Right lobe of liver (tissue), 6 donors: Measurements from ENCODE around the gene PEX5. TPM values are rescaled to one million over a fixed set of nuclear protein-coding genes. Genes with fewer than 3 reads are reported as not detected.
"Not testable (repeated sequence)": the region's sequence is repeated elsewhere in the genome, so short reads cannot be mapped to it uniquely, and the experiment has no call there.

ENCODE experiments used
- ATAC-seq, 4 donors: fragments of 200-7000 bp; cut with Tn5 transposase; one replicate each; pipeline ENCODE4 v1.9.1; 2020; ENCODE audit warnings: mild to moderate bottlenecking in 4 of 4, moderate library complexity in 4 of 4
- DNase-seq, 3 donors: peaks; one replicate each; pipeline ENCODE4 v3.0.0-alpha.2; 2020
- H3K27ac ChIP-seq, 3 donors: fragments of 200-600 bp; one replicate each; pipeline ENCODE4 v1.8.0; 2022
- H3K27me3 ChIP-seq, 2 donors: fragments of 200-600 bp; one replicate each; pipeline ENCODE4 v1.8.0; 2022
- H3K36me3 ChIP-seq, 4 donors: fragments of 200-600 bp; sonication (generic) in 1 of 4; one replicate each; pipeline versions ENCODE4 v1.5.1 to v1.8.0; 2017 to 2022; ENCODE audit warnings: control low read depth in 1 of 4
- H3K4me1 ChIP-seq, 4 donors: fragments of 200-600 bp; sonication (generic) in 1 of 4; one replicate each; pipeline versions ENCODE4 v1.5.1 to v1.8.0; 2017 to 2022; ENCODE audit warnings: control low read depth in 1 of 4
- H3K4me3 ChIP-seq, 3 donors: fragments of 200-600 bp; one replicate each; pipeline ENCODE4 v1.8.0; 2022
- H3K9me3 ChIP-seq, 4 donors: fragments of 200-600 bp; sonication (generic) in 1 of 4; one replicate each; pipeline versions ENCODE4 v1.5.1 to v1.8.0; 2017 to 2022; ENCODE audit warnings: control low read depth in 1 of 4
- POLR2A ChIP-seq: fragments of 450-650 bp; IDR thresholded peaks from one replicate; pipeline ENCODE4 v1.6.1; 2017; ENCODE audit warnings: antibody characterized with exemption, mild to moderate bottlenecking
- WGBS: methylation state at CpG from one replicate; pipeline ENCODE4 v1.1.6; 2018; ENCODE audit warnings: low coverage, low lambda C conversion rate; ENCODE audit not compliant: insufficient coverage; ENCODE audit errors: missing lambda C conversion rate; 5-methylcytosine and 5-hydroxymethylcytosine counted together
- intact Hi-C, 2 donors: fragments of 100-400 bp; cut with DNase I; formaldehyde crosslinking; loops; one replicate each; pipeline versions ENCODE4 v1.11.2 to v1.14.1; 2022
- total RNA-seq, 6 experiments: library from RNA; depleted of rRNA in 2 of 6; stranded (reverse); fragments of >200 nt in 2 of 6; fragmentation: NEBNext Ultra II Directional in 3 of 6; extraction: Animal tissue kit (Norgen Biotek cat#: 25700) in 3 of 6; gene quantifications; one replicate each; pipeline versions ENCODE4 v1.1.0 to v1.2.4, GENCODE V29; 2016 to 2023
- TF ChIP-seq, protein P1 (sequence below), 4 donors: fragments of 200-600 bp in 3 of 4; fragments of 450-650 bp in 1 of 4; IDR thresholded peaks; one replicate each; pipeline versions ENCODE4 v1.5.1 to v1.8.0; 2016 to 2022; ENCODE audit warnings: antibody characterized with exemption in 4 of 4, mild to moderate bottlenecking in 2 of 4
- donor health status: DM: no; HTN: yes; CAD: no.
- donor health status: DM: no; HTN: no; CAD: no.
- donor health status: DM: no; HTN: no; CAD: no.
- donor health status: DM: no; HTN: yes; CAD: no.
- donor health status: DM: no; HTN: yes; CAD: no.

The PEX5 gene
- total RNA-seq, 6 experiments from 2014 or later, result 28.7 to 43.9 (median 36.2) TPM

DNA sequence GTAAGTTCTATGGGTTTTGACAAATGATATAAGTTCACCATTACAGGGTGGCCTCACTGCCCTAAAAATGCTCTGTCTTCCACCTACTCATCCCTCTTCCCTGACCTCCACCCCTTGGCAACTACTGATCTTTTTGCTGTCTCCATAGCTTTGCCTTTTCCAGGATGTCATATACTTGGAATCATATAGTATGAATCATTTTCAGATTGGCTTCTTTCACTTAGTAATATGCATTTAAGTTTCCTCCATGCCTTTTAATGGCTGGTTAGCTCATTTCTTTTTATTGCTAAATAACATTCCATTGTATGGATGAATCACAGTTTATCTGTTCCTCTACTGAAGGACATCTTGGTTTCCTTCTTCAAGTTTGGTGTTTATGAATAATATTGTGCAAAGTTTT lies 14.0 kb upstream of the PEX5 start:
- Histone ChIP-seq H3K4me3 (no peak overlapping the region), H3K27me3 (no peaks in the 10 kb centered on the region), H3K36me3 (no peaks in the 10 kb centered on the region), H3K4me1 (no peaks in the 10 kb centered on the region), H3K9me3 (no peaks in the 10 kb centered on the region), H3K27ac (no peak overlapping the region)
- intact Hi-C loops, result no loop called here
- no peak for DNase-seq
- no peak for TF ChIP-seq POLR2A
- TF ChIP-seq, protein P1, sequence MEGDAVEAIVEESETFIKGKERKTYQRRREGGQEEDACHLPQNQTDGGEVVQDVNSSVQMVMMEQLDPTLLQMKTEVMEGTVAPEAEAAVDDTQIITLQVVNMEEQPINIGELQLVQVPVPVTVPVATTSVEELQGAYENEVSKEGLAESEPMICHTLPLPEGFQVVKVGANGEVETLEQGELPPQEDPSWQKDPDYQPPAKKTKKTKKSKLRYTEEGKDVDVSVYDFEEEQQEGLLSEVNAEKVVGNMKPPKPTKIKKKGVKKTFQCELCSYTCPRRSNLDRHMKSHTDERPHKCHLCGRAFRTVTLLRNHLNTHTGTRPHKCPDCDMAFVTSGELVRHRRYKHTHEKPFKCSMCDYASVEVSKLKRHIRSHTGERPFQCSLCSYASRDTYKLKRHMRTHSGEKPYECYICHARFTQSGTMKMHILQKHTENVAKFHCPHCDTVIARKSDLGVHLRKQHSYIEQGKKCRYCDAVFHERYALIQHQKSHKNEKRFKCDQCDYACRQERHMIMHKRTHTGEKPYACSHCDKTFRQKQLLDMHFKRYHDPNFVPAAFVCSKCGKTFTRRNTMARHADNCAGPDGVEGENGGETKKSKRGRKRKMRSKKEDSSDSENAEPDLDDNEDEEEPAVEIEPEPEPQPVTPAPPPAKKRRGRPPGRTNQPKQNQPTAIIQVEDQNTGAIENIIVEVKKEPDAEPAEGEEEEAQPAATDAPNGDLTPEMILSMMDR (IDR thresholded peaks at IDR 0.05), result no peak
- ATAC-seq, result no peak

DNA sequence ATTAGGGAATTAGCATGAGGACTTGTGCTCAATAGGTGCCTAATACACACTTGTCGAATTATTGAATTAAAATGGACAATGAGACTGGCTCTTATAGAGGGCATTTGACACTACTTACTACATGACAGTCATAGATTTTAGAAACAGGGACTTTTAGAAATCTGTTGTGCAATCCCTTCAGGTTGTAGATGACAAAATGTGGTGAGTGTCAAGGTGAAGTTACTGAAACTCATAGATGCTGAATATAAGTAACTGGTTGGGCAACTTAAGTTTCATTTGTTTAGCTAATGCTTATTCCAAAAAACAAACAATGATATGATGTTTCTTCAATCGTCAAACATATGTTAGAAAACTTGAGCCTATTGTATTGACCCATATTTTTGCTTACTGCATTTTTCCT lies 12.9 kb upstream of the PEX5 start:
- H3K27ac ChIP-seq, result no peak overlapping the region
- no peak for TF ChIP-seq POLR2A
- TF ChIP-seq, protein P1 (IDR thresholded peaks at IDR 0.05), result no peak
- H3K36me3 ChIP-seq, result no peaks in the 10 kb centered on the region
- H3K9me3 ChIP-seq, result no peaks in the 10 kb centered on the region
- H3K4me3 ChIP-seq, result no peak overlapping the region
- intact Hi-C loops, result no loop called here
- no peaks in the 10 kb centered on the region for H3K27me3 ChIP-seq
- ATAC-seq, result no peak
- WGBS, result 47% methylated on average over 2 of the region's 2 CpGs
- no peak for DNase-seq
- no peaks in the 10 kb centered on the region for H3K4me1 ChIP-seq

DNA sequence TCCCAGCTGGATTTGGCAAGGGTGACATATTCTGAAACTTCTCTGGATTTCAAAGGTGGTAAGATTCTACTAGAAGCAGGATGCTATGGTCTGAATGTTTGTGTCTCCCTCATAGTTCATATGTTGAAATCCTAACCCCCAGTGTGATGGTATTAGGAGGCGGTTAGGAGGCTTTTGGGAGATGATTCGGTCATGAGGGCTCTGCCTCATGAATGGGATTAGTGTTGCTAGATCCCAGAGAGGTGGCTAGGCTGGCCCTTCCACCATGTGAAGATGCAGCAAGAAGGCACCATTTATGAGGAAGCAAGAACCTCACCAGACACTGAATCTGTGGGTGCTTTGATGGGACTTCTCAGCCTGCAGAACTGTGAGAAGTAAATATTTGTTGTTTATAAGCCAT lies 11.0 kb upstream of the PEX5 start:
- no peak overlapping the region for H3K4me3 ChIP-seq
- ATAC-seq (no peak), DNase-seq (no peak)
- intact Hi-C loops, result no loop called here
- H3K27me3 ChIP-seq, result no peaks in the 10 kb centered on the region
- no peak overlapping the region for H3K27ac ChIP-seq
- H3K9me3 ChIP-seq, result no peaks in the 10 kb centered on the region
- TF ChIP-seq, protein P1 (IDR thresholded peaks at IDR 0.05), result no peak
- WGBS, result 100% methylated on average over 1 of the region's 2 CpGs
- no peaks in the 10 kb centered on the region for H3K4me1 ChIP-seq
- no peaks in the 10 kb centered on the region for H3K36me3 ChIP-seq

- no peaks in the 10 kb centered on the region for H3K4me1 ChIP-seq
- no peaks in the 10 kb centered on the region for H3K27me3 ChIP-seq
- 50% methylated on average over 1 of the region's 1 CpG for WGBS
- H3K9me3 ChIP-seq, result no peaks in the 10 kb centered on the region
- ATAC-seq (no peak), DNase-seq (no peak)
- no peak overlapping the region for H3K27ac ChIP-seq
- intact Hi-C loops, result no loop called here
- H3K4me3 ChIP-seq, result no peak overlapping the region
- no peak for TF ChIP-seq POLR2A
- TF ChIP-seq, protein P1 (IDR thresholded peaks at IDR 0.05), result no peak
- no peaks in the 10 kb centered on the region for H3K36me3 ChIP-seq
Measured at GRCh38 chr12:7180685-7181084, 8.8 kb upstream of the PEX5 start.

DNA sequence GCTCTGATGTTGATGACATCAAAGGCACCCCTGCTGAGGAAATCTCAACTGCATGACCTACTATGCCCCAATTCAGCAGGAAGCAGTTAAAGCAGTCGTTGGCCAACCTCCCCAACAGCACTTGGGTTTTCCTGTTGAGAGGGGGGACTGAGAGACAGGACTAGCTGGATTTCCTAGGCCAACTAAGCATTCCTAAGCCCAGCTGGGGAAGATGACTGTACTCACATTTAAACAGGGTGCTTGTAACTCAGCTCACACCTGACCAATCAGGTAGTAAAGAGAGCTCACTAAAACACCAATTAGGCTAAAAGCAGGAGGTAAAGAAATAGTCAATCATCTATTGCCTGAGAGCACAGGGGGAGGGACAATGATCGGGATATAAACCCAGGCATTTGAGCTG lies 3.4 kb upstream of the PEX5 start:
- whole genome bisulfite sequencing, result 89% methylated on average over 1 of the region's 2 CpGs
- H3K27me3 ChIP-seq, ATAC-seq, H3K4me3 ChIP-seq, DNase-seq, H3K27ac ChIP-seq, intact Hi-C loops, H3K9me3 ChIP-seq, H3K36me3 ChIP-seq: not testable (repeated sequence)
- peaks cover 0 to 16% (median 3%) of the 10 kb centered on the region in 4 donors for H3K4me1 ChIP-seq
